NCI-H2029 treated with DMSO at 0.1 percent for 48 hours (cell line): ENCODE results near the gene PRAME.

Source experiments
- DNase-seq: peaks from one replicate; lab custom pipeline; 2025; lab: John Stamatoyannopoulos, UW

PRAME gene

DNA sequence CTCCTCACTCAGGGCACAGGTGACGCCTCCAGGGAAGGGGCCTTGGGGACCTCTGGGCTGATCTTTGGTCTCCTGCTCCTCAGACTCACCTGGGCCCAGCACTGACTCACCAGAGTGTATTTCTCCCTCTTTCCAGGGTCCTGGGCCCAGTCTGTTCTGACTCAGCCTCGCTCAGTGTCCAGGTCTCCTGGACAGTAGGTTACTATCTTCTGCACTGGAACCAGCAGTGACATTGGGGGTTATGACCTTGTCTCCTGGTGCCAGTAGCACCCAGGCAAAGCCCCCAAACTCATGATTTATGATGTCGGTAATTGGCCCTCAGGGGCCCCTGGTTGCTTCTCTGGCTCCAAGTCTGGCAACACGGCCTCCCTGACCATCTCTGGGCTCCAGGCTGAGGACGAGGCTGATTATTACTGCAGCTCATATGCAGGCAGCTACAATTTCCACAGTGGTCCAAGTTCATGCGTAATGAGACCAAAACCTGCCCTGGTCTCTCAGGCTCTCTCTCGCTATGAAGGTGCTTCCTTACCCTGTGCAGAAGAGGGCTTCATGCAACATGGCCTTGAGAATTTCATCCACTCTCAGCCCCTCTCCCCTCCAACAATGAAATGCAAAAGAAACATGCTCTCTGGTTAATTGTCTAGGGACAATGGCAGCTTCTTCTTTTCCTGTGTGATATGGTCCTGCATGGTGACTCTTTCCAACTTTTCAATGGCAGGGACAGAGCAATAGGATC is 21.0 kb upstream of the PRAME start:
- no peak for DNase-seq

DNA sequence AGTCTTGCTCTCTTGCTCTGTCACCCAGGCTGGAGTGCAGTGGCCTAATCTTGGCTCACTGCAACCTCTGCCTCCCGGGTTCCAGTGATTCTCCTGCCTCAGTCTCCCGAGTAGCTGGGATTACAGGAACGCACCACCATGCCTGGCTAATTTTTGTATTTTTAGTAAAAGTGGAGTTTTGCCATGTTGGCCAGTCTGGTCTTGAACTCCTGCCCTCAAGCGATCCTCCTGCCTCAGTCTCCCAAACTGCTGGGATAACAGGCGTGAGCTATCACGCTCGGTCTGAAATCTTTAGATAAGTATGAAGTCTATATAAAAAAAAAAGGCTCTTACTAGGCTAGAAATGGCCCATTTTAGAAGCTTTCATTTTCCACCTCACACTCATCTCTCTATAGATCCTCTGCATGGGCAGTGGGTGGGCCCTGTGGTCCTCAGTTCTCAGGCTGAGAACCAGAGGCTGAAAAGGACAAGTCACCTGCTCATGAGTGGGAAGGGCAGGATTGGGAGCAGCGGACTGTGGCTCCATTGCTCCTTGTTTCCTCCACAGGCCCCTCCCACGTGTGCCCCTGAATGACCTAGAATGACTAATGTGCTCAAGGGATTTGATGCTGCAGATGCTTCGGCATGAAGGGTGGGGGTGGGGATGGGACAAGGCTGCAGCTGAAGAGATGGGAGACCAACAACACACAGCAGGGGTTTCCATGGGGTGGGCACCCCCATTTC is 19.8 kb upstream of the PRAME start:
- no peak for DNase-seq

DNA sequence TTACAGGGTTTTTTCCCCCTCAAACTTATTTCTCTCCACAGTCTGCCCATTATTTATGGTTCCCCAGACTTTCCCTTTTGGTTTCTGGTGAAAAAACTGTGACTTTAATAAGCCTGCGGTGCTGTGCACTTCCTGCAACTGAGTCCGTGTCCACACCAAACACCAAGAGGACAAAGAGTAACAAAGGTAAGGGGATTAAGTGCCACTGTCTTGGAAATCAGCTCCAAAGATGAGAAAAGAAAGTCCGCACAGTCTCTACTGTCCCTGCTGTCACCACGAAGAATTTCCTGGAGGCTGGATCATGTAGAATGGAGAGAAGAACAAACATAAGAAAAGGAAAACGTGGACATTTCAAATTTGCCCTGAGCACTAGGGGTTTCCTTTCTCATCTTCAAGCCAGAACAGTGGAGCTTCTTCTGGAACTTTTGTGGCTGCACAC is 17.9 kb upstream of the PRAME start:
- DNase-seq, result no peak

DNA sequence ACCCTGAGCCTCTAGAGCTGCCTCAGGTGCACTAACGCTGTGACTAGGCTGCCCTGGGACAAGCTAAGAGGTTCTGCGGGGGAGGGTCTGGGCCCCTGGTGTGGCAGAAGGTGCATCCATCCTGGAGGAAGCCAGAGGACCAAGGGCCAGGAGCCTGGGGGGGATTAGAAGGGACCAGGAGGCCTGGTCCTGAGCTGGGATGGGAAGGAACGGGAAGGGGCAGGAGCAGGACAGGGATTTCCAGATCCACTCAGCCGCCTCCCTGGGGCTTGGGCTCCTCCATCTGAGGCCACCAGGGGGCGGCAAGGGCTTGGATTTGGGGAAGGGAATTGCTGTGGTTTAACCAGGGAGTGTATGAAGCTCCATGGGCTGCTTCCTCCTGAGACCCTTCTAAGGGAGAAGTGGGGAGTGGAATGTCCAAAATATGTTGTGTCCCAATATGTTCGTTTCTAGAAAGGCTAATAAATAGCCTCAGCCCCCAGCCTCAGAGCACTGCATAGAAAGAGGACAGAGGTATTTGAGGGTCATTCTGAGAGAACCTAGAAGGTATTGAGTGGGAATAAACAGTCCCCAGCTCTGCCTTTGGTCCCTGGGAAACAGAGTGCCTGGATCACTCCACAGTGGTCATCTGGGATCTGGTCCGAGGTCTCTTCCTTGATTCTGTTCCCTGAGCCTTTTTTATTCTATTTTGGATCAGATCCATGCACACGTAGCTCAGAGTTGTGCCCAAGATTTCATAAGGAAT is 17.4 kb upstream of the PRAME start:
- no peak for DNase-seq

DNA sequence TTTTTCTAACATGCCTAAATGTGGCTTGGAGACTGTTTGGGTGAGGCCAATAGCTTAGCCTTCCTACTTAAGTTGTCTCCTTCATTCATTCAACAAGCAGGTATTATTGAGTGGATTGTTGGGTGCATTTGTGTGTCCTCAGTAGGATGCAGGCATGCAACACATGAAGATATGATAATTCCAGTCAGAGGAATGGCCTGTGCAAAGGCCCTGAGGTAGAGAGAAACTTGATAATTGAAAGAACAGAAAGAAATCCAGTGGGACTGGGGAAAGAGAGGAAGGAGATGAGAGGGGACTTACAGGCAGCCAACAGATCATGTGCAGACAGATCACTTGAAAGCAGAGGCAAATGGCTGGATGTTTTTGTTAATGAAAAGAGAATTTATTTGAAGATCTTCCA is 15.3 kb upstream of the PRAME start:
- DNase-seq, result no peak

DNA sequence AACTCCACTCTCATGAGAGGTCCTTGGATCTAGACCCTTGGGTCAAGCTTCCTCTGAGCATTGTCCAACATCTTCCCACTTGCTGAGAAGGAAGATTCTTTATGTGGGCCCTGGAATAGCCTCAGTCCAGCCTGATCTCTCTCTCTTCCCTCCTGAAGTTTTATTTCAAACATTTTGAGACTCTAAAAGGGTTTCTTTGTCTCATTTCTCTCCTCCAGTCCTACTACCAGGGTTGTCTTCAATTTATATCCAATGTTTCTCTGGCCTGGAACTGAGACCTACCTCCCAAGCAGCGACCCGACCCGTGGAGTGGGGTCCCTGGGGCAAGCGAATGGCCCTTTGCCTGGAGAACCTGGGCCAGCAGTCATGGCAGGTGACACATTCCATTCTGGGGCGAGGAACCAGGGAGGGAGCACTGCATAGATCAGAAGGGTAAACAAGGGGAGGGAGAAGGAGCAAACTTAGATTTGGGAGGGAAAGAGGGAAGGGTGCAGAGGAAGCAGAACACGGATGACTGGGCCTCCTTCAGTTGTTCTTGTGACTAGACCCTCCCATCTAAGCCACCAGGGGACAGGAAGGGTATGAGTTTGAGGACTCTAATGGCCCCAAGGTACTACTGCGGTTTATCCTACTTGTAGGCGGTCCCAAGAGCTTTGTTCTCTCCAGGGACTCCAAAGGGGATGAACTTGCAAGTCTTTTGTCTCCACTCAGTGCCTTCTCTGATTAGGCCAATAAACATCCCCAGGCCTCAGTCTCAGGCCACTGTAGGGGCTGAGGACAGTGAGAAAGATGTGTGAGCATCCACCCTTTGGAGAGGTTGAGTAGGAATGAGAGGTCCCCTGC is 14.2 kb upstream of the PRAME start:
- DNase-seq, result no peak

DNA sequence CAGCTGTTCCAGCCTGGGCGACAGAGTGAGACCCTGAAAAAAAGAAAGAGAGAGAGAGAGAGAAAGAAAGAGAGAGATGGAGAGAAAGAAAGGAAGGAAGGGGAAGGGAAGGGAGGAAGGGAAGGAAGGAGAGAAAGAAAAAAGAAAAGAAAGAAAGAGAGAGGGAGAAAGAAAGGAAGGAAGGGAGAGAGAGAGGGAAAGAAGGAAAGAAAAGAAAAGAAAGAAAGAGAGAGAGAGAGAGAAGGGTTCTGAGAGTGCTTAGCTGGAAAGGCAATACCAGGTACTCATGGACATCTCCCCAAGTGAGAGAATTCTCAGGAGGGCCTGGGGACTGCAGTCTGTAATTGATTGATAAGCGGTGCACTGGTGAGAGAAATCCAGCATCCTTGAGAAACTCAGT is 12.8 kb upstream of the PRAME start:
- no peak for DNase-seq

DNA sequence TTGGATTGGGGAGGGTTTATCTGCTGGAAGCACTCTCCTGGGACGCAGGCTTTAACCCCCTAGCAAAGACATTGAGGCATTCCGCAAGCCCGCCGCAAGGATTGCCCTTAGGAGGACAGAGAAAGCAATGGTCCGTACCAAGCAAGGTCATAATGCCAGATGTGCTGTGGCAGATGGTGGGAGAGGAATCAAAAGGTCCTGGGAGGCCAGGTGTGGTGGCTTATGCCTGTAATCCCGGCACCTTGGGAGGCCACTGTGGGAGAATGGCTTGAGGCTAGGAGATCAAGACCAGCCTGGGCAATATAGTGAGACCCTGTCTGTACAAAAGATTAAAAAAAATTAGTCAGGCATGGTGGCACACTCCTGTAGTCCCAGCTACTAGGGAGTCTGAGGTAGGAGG is 12.4 kb upstream of the PRAME start:
- DNase-seq, result no peak

DNA sequence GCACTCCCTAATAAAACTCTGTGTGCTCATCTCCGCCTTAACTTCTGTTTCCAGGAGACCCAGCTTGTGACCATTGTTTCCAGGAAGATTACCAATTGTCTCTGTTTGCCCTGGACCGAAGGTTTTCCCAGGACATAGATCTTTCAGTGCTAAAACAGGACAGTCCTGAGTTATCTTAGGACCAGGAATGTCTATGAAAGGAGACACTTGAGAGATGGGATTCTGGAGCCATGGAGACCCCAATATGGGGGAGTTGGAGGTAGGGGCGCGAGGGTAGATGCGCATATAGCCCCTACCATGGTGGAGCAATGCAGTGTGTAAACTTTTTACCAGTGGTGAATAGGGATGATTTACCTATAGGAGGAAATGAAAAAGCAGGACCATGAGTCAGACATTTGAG is 10.2 kb upstream of the PRAME start:
- no peak for DNase-seq

DNA sequence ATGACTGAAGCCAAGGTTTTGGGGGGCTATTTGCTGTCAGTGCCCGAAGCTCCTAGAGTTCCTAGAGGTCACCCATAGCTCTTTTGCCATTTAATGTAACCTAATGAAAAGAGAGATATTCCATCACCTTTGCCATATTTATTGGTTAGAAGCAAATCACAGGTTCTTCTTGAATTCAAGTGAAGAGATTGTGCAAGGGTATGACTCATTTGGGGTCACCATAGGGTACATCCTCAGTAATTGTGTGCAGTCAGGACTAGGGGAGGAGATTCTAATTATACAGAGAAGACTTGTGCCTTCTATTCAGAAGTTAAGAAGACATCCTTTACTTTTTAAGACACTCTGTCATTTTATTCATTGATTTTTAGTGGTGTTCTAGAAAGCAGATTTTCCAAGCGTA is 6.9 kb upstream of the PRAME start:
- no peak for DNase-seq

DNA sequence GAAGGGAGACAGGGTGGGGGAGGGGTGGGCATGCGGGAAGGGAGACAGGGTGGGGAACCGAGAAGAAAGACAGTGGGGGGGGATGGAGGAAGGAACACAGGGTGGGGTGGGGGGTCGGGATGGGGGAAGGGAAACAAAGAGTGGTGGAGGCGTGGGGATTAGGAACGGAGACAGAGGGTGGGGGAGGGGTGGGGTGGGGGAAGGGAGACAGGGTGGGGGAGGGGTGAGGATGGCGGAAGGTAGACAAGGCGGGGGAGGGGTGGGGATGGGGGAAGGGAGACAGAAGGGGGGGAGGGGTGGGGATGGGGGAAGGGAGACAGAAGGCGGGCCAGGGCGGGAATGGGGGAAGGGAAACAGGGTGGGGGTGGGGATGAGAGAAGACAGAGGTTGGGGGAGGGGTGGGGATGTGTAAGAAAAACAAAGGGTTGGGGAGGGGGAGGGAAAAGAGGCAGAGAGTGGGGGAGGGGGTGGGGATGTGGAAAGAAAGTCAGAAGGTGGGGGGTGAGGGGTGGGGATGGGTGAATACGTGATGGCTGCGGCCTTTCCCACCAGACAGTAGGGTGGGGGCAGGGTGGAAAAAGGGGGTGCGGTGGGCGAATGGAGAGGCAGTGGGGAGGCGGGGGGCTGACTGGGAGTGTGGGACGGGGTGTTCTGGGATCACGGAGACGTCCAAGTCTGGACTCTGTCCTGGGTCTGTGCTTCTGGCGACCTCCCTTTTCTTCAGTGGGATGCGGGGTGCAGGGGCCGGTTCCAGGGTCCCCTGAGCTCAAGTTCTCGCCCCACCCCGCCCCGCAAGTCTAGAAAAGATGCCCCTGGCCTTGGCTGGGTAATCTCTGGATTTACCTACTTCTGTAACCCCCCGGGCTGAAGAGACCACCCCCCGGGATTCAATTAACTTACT is 744 bp downstream of the PRAME start:
- DNase-seq, result no peak

DNA sequence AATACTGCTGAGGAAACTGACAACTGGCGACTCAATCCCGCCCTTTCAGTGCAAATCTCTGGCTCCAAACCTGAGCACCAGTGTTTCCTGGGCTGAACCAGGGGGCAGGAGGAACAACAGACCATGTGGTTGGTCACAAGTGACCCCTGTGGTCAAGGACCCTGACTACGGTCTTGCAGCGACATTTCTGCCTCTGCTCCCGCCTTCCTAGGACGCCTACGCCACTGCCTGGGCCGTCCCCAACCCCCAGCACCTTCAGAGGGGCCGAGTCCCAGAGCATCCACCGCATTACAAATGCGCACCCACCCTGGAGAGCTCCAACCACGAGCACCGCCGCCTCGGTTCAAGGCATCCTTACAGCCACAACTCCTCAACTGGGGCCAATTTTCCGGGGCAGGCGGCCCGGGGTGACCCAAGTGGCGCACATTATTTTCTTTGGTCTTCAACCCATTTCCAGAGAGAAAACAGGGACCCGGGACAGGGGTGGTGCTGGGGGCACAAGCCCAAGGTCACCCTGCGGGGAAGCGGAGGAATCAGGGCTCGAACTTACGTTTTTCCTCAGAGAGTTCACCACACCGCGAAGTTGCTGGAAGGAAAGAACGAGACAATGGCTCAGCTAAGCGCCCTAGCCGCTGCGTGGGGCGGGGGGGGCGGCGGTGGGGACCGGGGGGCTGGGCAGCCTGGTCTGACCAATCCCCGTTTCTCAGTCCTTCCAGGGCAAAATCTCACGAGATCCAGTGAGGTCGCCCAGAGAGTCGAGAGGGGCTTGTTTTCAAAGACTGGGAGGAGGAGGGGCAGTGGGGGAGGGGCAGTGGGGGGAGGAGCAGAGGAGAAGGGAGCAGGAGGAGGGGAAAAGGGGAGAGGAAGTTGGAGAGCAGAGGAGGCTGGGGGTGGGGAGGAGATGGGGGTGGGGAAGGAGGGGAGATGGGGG is 1.8 kb downstream of the PRAME start:
- DNase-seq, result no peak

DNA sequence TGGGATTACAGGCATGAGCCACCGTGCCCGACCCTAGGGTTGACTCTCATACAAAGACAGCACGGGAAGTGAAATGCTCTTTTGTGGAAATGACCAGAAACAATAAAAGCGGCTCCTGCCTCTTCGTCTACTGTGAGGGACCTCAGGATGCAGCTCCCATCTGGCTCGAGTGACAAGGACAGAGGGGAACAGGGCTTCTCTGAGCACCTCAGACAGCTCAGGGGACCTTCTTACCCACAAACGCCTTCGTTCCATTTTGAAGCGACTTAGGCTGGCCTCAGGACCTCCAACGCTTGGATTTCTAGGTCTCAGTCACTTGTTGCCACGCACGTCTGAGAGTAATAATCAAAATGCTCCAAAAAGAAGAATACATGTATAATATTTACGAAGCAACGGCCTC is 2.5 kb downstream of the PRAME start:
- DNase-seq, result no peak

DNA sequence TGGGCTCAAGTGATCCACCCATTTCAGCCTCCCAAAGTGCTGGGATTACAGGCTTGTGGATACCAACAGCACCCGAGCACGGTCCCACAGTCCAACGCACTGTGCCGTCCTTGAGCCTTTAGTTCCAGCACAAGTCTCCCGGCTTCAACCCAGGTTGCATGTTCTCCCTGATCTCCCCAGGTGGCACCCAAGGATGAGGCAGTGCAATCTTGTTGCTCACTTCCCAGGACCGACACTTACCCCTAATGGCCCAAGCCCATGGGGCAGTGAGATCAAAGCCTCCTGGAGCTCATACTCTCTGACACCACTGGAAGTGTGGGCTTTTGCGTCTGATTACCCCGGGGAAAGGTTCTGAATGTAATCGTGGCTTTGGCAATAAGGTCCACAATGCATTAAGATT is 3.5 kb downstream of the PRAME start:
- no peak for DNase-seq

DNA sequence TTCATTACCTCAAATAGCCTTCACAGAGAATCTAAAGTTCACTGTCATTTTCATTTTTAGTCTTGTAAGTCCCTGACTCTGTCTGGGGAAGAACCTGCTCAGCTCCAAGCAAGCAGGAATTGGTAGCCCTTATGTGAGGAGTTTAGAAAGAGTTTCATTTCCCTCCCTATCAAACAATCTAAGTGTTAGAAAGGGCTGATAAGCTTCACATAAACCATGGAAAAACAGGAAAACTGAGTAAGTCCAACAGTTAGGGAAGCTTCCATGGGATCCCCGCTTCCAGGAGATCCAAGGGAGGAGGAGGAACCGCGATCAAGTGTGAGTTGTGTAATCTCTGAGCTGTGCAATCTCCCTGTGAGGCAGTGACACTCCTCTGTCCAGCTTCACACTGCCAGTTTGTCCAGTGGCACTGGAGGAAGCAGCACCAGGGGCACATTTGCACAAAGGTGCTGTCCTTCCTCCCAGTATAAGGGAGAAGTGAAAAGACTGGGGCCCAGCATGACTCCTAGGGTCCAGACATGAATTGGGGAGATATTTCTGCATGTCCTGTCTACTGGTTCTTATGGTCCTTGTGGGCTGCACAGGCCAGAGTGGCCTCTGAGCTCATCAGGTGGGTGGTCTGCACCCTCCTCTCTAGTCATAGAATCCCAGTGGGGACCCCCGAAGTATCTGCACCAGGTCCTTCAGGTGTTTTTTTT is 4.3 kb downstream of the PRAME start:
- no peak for DNase-seq

DNA sequence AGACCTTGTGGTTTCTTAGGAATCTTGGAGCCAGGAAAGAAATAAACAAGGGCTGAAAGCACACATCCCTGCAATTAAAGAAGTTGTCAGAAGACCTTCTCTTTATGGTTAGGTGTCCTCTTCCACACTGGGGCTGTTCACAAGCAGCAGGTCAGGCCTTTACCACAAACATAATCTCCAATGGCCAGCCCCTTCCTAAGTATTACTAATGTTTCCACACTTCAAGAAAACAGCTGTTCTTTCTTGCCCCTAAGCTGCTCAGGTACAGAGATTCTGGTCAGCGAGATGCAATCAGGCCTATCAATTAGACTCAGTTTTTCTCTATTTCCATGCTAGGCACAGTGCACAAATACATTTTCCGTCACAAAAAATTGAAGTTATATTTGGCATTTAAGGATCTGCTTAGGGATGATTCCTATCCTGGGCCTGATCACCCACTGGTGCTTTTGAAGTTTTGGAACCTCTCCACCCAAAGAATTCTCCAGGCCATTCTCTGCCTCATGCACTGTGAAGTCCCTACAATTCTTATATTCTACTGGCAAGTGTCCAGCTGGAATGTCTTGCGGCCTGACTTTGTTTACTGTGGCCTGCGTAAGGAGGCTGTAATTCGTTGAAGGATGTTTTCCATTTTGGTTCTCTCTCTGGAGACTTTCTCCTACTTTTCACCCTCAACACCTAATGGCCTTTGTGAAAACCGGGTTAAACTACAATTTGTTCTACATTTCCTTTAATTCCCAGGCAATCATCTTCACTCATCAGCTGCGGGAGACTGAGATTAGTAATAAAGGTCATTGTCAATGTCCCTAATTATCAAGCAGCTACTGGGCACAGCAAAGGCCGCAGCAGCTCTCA is 5.1 kb downstream of the PRAME start:
- DNase-seq, result no peak

DNA sequence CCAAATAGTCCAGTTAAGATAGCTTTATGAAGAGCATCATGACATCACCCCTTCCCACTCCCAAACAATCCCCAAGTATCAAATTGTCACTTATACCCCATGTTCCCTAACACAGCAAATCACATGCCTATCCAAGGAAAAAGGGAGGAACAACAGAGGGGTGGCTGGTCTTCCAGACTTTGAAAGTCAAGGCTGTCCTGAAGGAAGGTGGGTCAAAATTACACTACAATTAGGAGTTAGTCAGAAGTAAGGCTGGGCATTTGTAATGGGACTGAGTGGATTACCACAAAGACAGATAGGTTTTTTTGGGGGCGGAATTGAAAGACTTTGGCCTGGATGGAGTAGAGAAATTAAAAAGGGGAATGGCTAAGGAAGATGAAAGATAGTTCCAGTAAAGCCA is 5.9 kb downstream of the PRAME start:
- no peak for DNase-seq

DNA sequence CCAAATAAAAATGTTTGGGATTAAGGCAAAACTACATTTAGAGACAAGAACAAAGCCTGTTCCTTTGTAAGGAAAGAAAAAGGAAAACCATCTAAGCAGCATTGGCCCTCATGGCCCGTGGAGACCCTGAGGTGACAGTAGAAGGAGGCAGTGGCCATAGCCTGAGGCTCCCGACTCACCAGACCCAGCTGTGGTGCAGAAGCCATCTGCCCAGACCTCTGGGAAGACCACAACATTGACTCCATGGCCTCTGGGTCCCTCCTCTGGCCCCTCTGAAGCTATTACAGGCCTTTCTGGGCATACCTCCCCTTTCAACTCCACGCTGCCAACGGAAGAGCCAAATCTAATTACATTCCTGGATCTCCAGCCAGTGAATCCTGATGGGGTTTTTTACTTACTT is 6.4 kb downstream of the PRAME start:
- no peak for DNase-seq
